ENCODE results near the gene GPX7. TPM values are rescaled to one million over a fixed set of nuclear protein-coding genes. Genes with fewer than 3 reads are reported as not detected.

GPX7 gene
- total RNA-seq, 1 donor from 2014 or later = 1.1 TPM

GRCh38 chr1:52590266-52590665 lies 11.9 kb upstream of the GPX7 start:
- Histone ChIP-seq H3K4me3 (ENCODE audit: low read depth, low read length) (no peak overlapping the region), H3K36me3 (ENCODE audit: control insufficient read depth, insufficient read depth, low read length) (no peaks in the 10 kb centered on the region), H3K27me3 (ENCODE audit: control insufficient read depth, insufficient read depth, low read length) (peaks cover 2% of the 10 kb centered on the region)
- no peak for TF ChIP-seq CTCF (IDR thresholded peaks at IDR 0.05; ENCODE audit: insufficient read depth, low read length, severe bottlenecking)
- no peak for FAIRE-seq
- DNase-seq (ENCODE audit: low read depth) = no peak

- no peak overlapping the region for H3K4me3 ChIP-seq (ENCODE audit: low read depth, low read length)
- no peak for DNase-seq (ENCODE audit: low read depth)
- FAIRE-seq = no peak
- H3K27me3 ChIP-seq (ENCODE audit: control insufficient read depth, insufficient read depth, low read length) = peaks cover 2% of the 10 kb centered on the region
- no peak for TF ChIP-seq CTCF (IDR thresholded peaks at IDR 0.05; ENCODE audit: insufficient read depth, low read length, severe bottlenecking)
- no peaks in the 10 kb centered on the region for H3K36me3 ChIP-seq (ENCODE audit: control insufficient read depth, insufficient read depth, low read length)
Measured at GRCh38 chr1:52592637-52593323, 9.4 kb upstream of the GPX7 start.

- DNase-seq (ENCODE audit: low read depth) (no peak), FAIRE-seq (no peak)
- H3K4me3 ChIP-seq (ENCODE audit: low read depth, low read length) = no peak overlapping the region
- no peaks in the 10 kb centered on the region for H3K36me3 ChIP-seq (ENCODE audit: control insufficient read depth, insufficient read depth, low read length)
- no peak for TF ChIP-seq CTCF (IDR thresholded peaks at IDR 0.05; ENCODE audit: insufficient read depth, low read length, severe bottlenecking)
- peaks cover 2% of the 10 kb centered on the region for H3K27me3 ChIP-seq (ENCODE audit: control insufficient read depth, insufficient read depth, low read length)
Measured at GRCh38 chr1:52593495-52593894, 8.7 kb upstream of the GPX7 start.

- TF ChIP-seq CTCF (IDR thresholded peaks at IDR 0.05; ENCODE audit: insufficient read depth, low read length, severe bottlenecking) = no peak
- DNase-seq (ENCODE audit: low read depth) (no peak), FAIRE-seq (peak; percentile 18)
- H3K27me3 ChIP-seq (ENCODE audit: control insufficient read depth, insufficient read depth, low read length) = peaks cover 2% of the 10 kb centered on the region
- no peaks in the 10 kb centered on the region for H3K36me3 ChIP-seq (ENCODE audit: control insufficient read depth, insufficient read depth, low read length)
- H3K4me3 ChIP-seq (ENCODE audit: low read depth, low read length) = no peak overlapping the region
Measured at GRCh38 chr1:52595061-52595460, 7.1 kb upstream of the GPX7 start.

GRCh38 chr1:52597912-52598311 lies 4.3 kb upstream of the GPX7 start:
- no peak for DNase-seq (ENCODE audit: low read depth)
- peaks cover 2% of the 10 kb centered on the region for H3K27me3 ChIP-seq (ENCODE audit: control insufficient read depth, insufficient read depth, low read length)
- no peaks in the 10 kb centered on the region for H3K36me3 ChIP-seq (ENCODE audit: control insufficient read depth, insufficient read depth, low read length)
- TF ChIP-seq CTCF (IDR thresholded peaks at IDR 0.05; ENCODE audit: insufficient read depth, low read length, severe bottlenecking) = no peak
- no peak overlapping the region for H3K4me3 ChIP-seq (ENCODE audit: low read depth, low read length)
- FAIRE-seq = no peak

GRCh38 chr1:52598729-52599128 lies 3.4 kb upstream of the GPX7 start:
- Histone ChIP-seq H3K4me3 (ENCODE audit: low read depth, low read length) (no peak overlapping the region), H3K36me3 (ENCODE audit: control insufficient read depth, insufficient read depth, low read length) (no peaks in the 10 kb centered on the region), H3K27me3 (ENCODE audit: control insufficient read depth, insufficient read depth, low read length) (peaks cover 2% of the 10 kb centered on the region)
- TF ChIP-seq CTCF (IDR thresholded peaks at IDR 0.05; ENCODE audit: insufficient read depth, low read length, severe bottlenecking) = no peak
- no peak for FAIRE-seq
- no peak for DNase-seq (ENCODE audit: low read depth)
